Calu3 (cell line): ENCODE data around the gene NTRK2. TPM values are rescaled to one million over a fixed set of nuclear protein-coding genes. Genes with fewer than 3 reads are reported as not detected.

Experiments
- BruUV-seq: library from RNA; stranded (reverse); fragments of 400-500 nt; replicated peaks from 2 replicates; lab custom pipeline; 2021; lab: Mats Ljungman, UMichigan
- CTCF ChIA-PET: fragments of 300-600 bp; sonication (Branson Sonifier 250); formaldehyde crosslinking; loops from one replicate; lab custom pipeline; 2022; ENCODE audit warnings: antibody characterized with exemption; lab: Charles Lee
- DNase-seq: peaks from one replicate; pipeline ENCODE4 v3.0.0; 2022
- H3K27ac Mint-ChIP-seq: one replicate; pipeline ENCODE4 v1.8.0; 2022; ENCODE audit warnings: mixed read lengths; ENCODE audit not compliant: unreplicated experiment
- H3K27me3 Mint-ChIP-seq: one replicate; pipeline ENCODE4 v1.8.0; 2022; ENCODE audit warnings: mixed read lengths; ENCODE audit not compliant: unreplicated experiment
- H3K36me3 Mint-ChIP-seq: one replicate; pipeline ENCODE4 v1.8.0; 2022; ENCODE audit warnings: mild to moderate bottlenecking, moderate library complexity, mixed read lengths; ENCODE audit not compliant: insufficient read depth, unreplicated experiment
- H3K4me1 Mint-ChIP-seq: one replicate; pipeline ENCODE4 v1.8.0; 2022; ENCODE audit warnings: mild to moderate bottlenecking, low read depth, mixed read lengths; ENCODE audit not compliant: unreplicated experiment
- H3K4me3 Mint-ChIP-seq: one replicate; pipeline ENCODE4 v1.8.0; 2022; ENCODE audit warnings: mild to moderate bottlenecking, low read depth, moderate library complexity, mixed read lengths; ENCODE audit not compliant: unreplicated experiment
- H3K9me3 Mint-ChIP-seq: one replicate; pipeline ENCODE4 v1.8.0; 2022; ENCODE audit warnings: low read depth, mixed read lengths; ENCODE audit not compliant: unreplicated experiment
- intact Hi-C: fragments of 100-400 bp; cut with micrococcal nuclease; formaldehyde crosslinking; loops from one replicate; pipeline ENCODE4 v1.10.0; 2022; ENCODE audit not compliant: unreplicated experiment
- total RNA-seq: library from RNA; stranded (reverse); gene quantifications from 2 replicates; pipeline ENCODE4 v1.2.3, GENCODE V29; 2022
- TF ChIP-seq, protein P1 (sequence below): fragments of 200-600 bp; IDR thresholded peaks from one replicate; pipeline ENCODE4 v1.8.0; 2022; ENCODE audit warnings: antibody characterized with exemption; ENCODE audit not compliant: unreplicated experiment

NTRK2 gene
- total RNA-seq, 1 experiment from 2014 or later: 2.1 TPM

DNA sequence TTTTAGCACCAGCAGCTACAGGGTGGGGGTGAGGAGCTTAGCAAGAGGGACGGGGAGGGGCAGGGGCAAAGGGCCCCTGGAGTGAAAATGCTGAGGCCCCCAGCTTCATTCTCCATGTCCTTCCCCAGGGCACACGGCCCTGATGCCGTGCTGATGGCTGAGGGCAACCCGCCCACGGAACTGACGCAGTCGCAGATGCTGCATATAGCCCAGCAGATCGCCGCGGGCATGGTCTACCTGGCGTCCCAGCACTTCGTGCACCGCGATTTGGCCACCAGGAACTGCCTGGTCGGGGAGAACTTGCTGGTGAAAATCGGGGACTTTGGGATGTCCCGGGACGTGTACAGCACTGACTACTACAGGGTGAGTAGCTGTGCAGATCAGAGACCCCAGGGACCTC lies 285.6 kb downstream of the NTRK2 start:
- Mint-ChIP-seq H3K36me3 (no peaks in the 10 kb centered on the region), H3K4me3 (no peak overlapping the region), H3K27me3 (no peaks in the 10 kb centered on the region), H3K27ac (no peak overlapping the region), H3K9me3 (no peaks in the 10 kb centered on the region), H3K4me1 (peaks cover 9% of the 10 kb centered on the region)
- TF ChIP-seq, protein P1, sequence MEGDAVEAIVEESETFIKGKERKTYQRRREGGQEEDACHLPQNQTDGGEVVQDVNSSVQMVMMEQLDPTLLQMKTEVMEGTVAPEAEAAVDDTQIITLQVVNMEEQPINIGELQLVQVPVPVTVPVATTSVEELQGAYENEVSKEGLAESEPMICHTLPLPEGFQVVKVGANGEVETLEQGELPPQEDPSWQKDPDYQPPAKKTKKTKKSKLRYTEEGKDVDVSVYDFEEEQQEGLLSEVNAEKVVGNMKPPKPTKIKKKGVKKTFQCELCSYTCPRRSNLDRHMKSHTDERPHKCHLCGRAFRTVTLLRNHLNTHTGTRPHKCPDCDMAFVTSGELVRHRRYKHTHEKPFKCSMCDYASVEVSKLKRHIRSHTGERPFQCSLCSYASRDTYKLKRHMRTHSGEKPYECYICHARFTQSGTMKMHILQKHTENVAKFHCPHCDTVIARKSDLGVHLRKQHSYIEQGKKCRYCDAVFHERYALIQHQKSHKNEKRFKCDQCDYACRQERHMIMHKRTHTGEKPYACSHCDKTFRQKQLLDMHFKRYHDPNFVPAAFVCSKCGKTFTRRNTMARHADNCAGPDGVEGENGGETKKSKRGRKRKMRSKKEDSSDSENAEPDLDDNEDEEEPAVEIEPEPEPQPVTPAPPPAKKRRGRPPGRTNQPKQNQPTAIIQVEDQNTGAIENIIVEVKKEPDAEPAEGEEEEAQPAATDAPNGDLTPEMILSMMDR: no peak
- CTCF ChIA-PET: no interaction called here
- BruUV-seq: no TSS peak
- no peak for DNase-seq
- intact Hi-C loops: loop anchor here (10.0 kb wide), 1 partner anchor 300 kb away; no protein-coding TSS in a partner anchor

DNA sequence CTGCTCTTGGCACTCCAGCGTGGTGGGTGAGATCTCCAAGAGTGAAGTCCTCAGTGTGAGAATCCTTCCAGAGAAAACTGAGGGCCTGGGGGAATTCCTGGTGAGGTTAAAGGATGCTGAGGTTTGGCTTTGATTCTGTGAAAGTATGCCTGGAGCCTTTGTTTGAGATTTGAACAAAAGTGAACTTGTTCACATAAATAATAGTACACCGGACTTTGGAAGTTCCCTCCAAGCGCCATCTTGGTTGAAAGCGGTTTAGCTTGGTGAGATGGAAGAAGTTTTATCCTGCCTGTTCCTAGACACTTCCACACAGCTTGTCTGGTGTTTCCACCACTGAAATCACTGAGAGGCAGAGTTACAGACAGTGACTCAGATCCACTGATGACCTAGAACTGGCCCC lies 286.4 kb downstream of the NTRK2 start:
- H3K27ac Mint-ChIP-seq: no peak overlapping the region
- CTCF ChIA-PET: interaction anchor here (0.6 kb wide), 1 partner anchor 17 kb away, joined by 5 read pairs; no protein-coding TSS in a partner anchor
- H3K4me3 Mint-ChIP-seq: no peak overlapping the region
- no peaks in the 10 kb centered on the region for H3K36me3 Mint-ChIP-seq
- H3K4me1 Mint-ChIP-seq: peaks cover 9% of the 10 kb centered on the region
- TF ChIP-seq, protein P1: no peak
- intact Hi-C loops: loop anchor here (10.0 kb wide), 1 partner anchor 299 kb away; no protein-coding TSS in a partner anchor
- no peaks in the 10 kb centered on the region for H3K27me3 Mint-ChIP-seq
- BruUV-seq: no TSS peak
- no peaks in the 10 kb centered on the region for H3K9me3 Mint-ChIP-seq
- no peak for DNase-seq

DNA sequence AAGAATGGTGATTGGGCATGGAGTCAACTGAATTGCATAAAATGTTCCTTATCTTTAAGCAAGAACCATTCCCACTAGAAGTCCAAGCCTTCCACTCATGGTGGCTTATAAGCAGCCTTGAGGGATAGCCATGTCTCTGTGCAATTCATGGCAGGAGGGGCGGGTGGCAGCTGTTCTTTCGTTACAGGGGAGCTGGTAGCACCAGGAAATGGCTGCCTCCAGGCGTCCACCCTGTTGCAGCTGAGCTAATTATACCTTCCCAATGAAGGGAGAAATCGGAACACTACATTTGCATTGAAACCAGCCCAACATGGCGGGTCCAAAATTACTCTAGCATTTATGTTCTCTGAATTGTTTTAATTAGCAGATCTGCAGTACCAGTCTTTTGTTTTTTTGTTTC lies 289.8 kb downstream of the NTRK2 start:
- no peaks in the 10 kb centered on the region for H3K36me3 Mint-ChIP-seq
- CTCF ChIA-PET: no interaction called here
- H3K9me3 Mint-ChIP-seq: no peaks in the 10 kb centered on the region
- no peak overlapping the region for H3K4me3 Mint-ChIP-seq
- BruUV-seq: no TSS peak
- H3K27ac Mint-ChIP-seq: no peak overlapping the region
- TF ChIP-seq, protein P1: no peak
- peaks cover 1% of the 10 kb centered on the region for H3K4me1 Mint-ChIP-seq
- no peak for DNase-seq
- intact Hi-C loops: loop anchor here (10.0 kb wide), 1 partner anchor 295 kb away; no protein-coding TSS in a partner anchor
- no peaks in the 10 kb centered on the region for H3K27me3 Mint-ChIP-seq

DNA sequence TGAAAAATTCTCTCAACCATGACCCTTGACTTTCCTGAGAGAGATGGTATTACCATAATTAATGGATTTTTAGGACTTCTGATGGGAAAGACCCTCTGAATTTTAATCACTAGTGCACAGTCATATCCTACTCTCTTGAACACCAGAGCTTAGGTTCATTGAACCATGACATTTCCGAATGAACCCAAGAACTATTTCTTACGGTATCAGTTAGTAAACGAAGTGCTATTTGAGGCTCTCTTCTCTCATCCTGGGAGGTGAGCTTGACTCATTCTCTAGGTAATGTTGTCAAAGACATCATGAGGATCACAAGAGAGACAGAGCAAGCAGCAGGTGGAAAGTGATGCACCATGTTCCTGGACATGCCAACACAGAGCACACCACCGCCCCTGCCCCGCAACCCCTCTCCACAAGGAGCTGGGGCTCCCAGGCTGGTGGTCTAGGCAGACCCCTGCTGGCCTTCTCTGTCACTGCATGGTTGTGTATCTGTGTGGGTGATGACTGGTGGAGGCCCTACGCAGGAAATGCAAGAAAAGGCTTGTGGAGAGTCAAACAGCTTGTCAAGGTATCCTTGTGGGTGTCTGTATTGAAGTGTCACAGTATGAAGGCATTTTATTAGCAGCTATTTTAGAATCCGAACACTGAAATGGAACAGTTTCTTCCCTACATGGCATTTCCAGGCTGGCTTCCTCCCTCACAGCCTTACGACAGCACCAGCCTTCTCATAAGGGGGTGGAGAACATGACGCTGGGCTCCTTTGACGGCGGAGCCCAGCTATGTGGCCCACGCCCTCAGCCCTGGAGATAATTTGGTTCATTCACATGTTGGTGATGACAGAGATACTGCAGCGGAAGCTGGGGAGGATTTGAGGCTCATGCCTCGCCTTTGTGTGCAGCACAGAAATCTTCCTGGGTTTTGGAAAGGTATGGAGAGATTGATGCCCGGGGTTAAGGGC lies 297.6 kb downstream of the NTRK2 start:
- Mint-ChIP-seq H3K27me3 (no peaks in the 10 kb centered on the region), H3K36me3 (no peaks in the 10 kb centered on the region), H3K4me1 (peaks cover 21% of the 10 kb centered on the region), H3K27ac (no peak overlapping the region), H3K9me3 (peaks cover 4% of the 10 kb centered on the region), H3K4me3 (no peak overlapping the region)
- BruUV-seq: no TSS peak
- intact Hi-C loops: no loop called here
- CTCF ChIA-PET: no interaction called here
- TF ChIP-seq, protein P1: no peak
- DNase-seq: no peak
